ENCODE measurements around the gene RAD18.

DNA sequence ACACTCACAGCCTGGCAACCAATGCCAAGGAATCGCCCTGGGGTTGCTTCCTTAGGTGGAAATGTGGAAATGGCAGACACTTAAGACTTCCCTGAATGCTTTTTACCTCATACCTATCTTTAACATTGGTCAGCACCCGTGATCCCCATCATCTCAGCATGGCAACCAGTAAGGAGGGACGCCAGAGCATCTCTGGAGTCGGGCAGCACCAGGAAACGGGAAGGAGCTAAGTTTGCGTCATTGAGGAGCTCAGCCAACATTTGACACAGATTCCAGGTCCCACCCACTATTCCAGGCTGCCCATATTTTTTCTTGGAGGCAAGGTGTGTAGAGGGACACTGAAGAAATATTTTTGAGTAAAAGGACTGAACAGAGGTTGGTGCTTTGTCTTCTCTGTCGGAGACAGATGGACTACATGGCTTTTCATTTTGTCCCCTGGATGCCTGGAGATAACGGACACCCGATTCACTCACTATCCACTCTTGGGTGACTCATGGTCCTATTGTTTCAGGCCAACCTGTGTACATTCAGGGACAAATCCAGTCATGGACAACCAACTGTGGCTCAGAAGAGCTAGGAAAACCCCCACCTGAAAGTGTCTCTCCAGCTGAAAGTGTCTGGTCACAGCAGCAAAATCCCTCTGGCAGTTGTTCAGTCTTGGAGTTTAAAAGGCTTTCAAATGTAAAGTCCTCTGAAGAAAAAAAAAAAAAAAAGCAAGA, 123.5 kb downstream of the RAD18 start:
- TF ChIP-seq, protein P1, sequence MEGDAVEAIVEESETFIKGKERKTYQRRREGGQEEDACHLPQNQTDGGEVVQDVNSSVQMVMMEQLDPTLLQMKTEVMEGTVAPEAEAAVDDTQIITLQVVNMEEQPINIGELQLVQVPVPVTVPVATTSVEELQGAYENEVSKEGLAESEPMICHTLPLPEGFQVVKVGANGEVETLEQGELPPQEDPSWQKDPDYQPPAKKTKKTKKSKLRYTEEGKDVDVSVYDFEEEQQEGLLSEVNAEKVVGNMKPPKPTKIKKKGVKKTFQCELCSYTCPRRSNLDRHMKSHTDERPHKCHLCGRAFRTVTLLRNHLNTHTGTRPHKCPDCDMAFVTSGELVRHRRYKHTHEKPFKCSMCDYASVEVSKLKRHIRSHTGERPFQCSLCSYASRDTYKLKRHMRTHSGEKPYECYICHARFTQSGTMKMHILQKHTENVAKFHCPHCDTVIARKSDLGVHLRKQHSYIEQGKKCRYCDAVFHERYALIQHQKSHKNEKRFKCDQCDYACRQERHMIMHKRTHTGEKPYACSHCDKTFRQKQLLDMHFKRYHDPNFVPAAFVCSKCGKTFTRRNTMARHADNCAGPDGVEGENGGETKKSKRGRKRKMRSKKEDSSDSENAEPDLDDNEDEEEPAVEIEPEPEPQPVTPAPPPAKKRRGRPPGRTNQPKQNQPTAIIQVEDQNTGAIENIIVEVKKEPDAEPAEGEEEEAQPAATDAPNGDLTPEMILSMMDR (conservative IDR thresholded peaks at IDR 0.05; ENCODE audit: low read length), result no peak
- no peak for TF ChIP-seq EZH2phosphoT487 (IDR thresholded peaks at IDR 0.05; ENCODE audit: borderline replicate concordance, low read depth, low read length)
